Astrocyte (in vitro differentiated cells and primary cell): ENCODE data around the gene ZNF490. TPM values are rescaled to one million over a fixed set of nuclear protein-coding genes. Genes with fewer than 3 reads are reported as not detected.
"Not testable (repeated sequence)": the region's sequence is repeated elsewhere in the genome, so short reads cannot be mapped to it uniquely, and the experiment has no call there.

Experiments used
- DNase-seq: peaks from one replicate; pipeline ENCODE4 v3.0.0-alpha.2; 2010; ENCODE audit warnings: low read depth
- FAIRE-seq: peaks from 2 replicates; lab custom pipeline; 2011; peaks lifted over from hg19 to GRCh38; lab: Jason Lieb, UNC
- H2AFZ ChIP-seq: 2 replicates; pipeline ENCODE4 v1.6.0; 2012; ENCODE audit warnings: low read depth, low read length, inconsistent platforms
- H3K27ac ChIP-seq: 2 replicates; pipeline ENCODE4 v1.5.1; 2011; ENCODE audit warnings: low read depth, low read length, inconsistent platforms
- H3K27me3 ChIP-seq: 2 replicates; pipeline ENCODE4 v1.6.0; 2011; ENCODE audit warnings: low read length, inconsistent platforms; ENCODE audit not compliant: insufficient read depth
- H3K36me3 ChIP-seq: 2 replicates; pipeline ENCODE4 v1.5.1; 2011; ENCODE audit warnings: low read length, inconsistent platforms; ENCODE audit not compliant: insufficient read depth
- H3K4me1 ChIP-seq: 2 replicates; pipeline ENCODE4 v1.5.1; 2011; ENCODE audit warnings: low read length, inconsistent platforms; ENCODE audit not compliant: insufficient read depth
- H3K4me2 ChIP-seq: 2 replicates; pipeline ENCODE4 v1.6.0; 2012; ENCODE audit warnings: low read length, inconsistent platforms
- H3K4me3 ChIP-seq: 2 replicates; pipeline ENCODE4 v1.5.1; 2011; ENCODE audit warnings: low read depth, mild to moderate bottlenecking, low read length, inconsistent platforms; ENCODE audit not compliant: insufficient read depth
- H3K79me2 ChIP-seq: 2 replicates; pipeline ENCODE4 v1.6.0; 2012; ENCODE audit warnings: mild to moderate bottlenecking, low read length, inconsistent platforms; ENCODE audit not compliant: insufficient read depth
- H3K9ac ChIP-seq: 2 replicates; pipeline ENCODE4 v1.6.0; 2012; ENCODE audit warnings: mild to moderate bottlenecking, low read length, inconsistent platforms
- H3K9me3 ChIP-seq: 2 replicates; pipeline ENCODE4 v1.5.1; 2012; ENCODE audit warnings: low read depth, mild to moderate bottlenecking, low read length, inconsistent platforms; ENCODE audit not compliant: insufficient read depth
- H4K20me1 ChIP-seq: 2 replicates; pipeline ENCODE4 v1.6.0; 2012; ENCODE audit warnings: low read length, inconsistent platforms; ENCODE audit not compliant: insufficient read depth
- H3K27ac Mint-ChIP-seq: one replicate; pipeline ENCODE4 v1.8.0; 2021; ENCODE audit warnings: mild to moderate bottlenecking, mixed read lengths; ENCODE audit not compliant: unreplicated experiment
- H3K27me3 Mint-ChIP-seq: one replicate; pipeline ENCODE4 v1.8.0; 2021; ENCODE audit warnings: low read depth, mixed read lengths; ENCODE audit not compliant: unreplicated experiment
- H3K36me3 Mint-ChIP-seq: one replicate; pipeline ENCODE4 v1.8.0; 2021; ENCODE audit warnings: low read depth, mixed read lengths; ENCODE audit not compliant: unreplicated experiment
- H3K4me1 Mint-ChIP-seq: one replicate; pipeline ENCODE4 v1.8.0; 2021; ENCODE audit warnings: low read depth, mixed read lengths; ENCODE audit not compliant: unreplicated experiment
- H3K4me3 Mint-ChIP-seq: one replicate; pipeline ENCODE4 v1.8.0; 2021; ENCODE audit warnings: mild to moderate bottlenecking, moderate library complexity, mixed read lengths; ENCODE audit not compliant: unreplicated experiment
- H3K9me3 Mint-ChIP-seq: one replicate; pipeline ENCODE4 v1.8.0; 2021; ENCODE audit warnings: mild to moderate bottlenecking, mixed read lengths; ENCODE audit not compliant: unreplicated experiment
- EZH2 ChIP-seq: IDR thresholded peaks from 2 replicates; pipeline ENCODE4 v1.6.1; 2012; ENCODE audit warnings: mild to moderate bottlenecking, low read length, inconsistent platforms; ENCODE audit not compliant: insufficient read depth
- total RNA-seq: library from RNA; stranded (reverse); gene quantifications from 2 replicates; pipeline ENCODE4 v1.2.1, GENCODE V29; 2021
- TF ChIP-seq, protein P1 (sequence below): IDR thresholded peaks from 2 replicates; pipeline ENCODE4 v1.5.1; 2011; ENCODE audit warnings: low read depth, mild to moderate bottlenecking, inconsistent platforms, low read length, moderate library complexity; ENCODE audit not compliant: insufficient read depth

Gene ZNF490
- total RNA-seq, 1 donor from 2014 or later, result 12.5 TPM

DNA sequence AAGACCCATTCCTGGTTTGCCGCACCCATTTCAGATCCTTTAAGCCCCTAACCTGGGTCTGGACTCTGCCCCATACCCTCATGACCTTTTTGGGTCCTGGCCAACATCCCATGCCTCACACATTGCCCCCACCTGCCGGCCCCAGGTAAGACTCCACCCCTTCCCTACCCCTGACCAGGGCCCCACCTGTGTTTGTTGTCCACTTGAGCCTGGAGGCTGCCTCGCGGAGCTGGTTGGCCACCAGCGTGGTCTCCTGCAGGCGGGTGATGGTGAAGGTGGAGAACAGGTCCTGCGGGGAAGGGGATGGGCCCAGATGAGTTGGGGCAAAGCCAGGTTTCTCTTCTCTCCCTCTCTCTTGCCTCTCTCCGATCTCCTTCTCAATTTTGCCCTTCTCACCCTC lies 36.4 kb upstream of the ZNF490 start:
- FAIRE-seq (no peak), DNase-seq (no peak)
- Histone ChIP-seq H3K36me3 (no peaks in the 10 kb centered on the region), H4K20me1 (no peaks in the 10 kb centered on the region), H3K4me1 (no peaks in the 10 kb centered on the region), H3K79me2 (no peaks in the 10 kb centered on the region), H3K4me2 (no peak overlapping the region), H3K9me3 (no peaks in the 10 kb centered on the region), H3K4me3 (no peak overlapping the region), H3K27ac (no peak overlapping the region), H2AFZ (no peak overlapping the region), H3K27me3 (no peaks in the 10 kb centered on the region), H3K9ac (no peak overlapping the region)
- H3K4me1 Mint-ChIP-seq, result no peaks in the 10 kb centered on the region
- peaks cover 26% of the 10 kb centered on the region for H3K36me3 Mint-ChIP-seq
- H3K4me3 Mint-ChIP-seq, result no peak overlapping the region
- no peaks in the 10 kb centered on the region for H3K27me3 Mint-ChIP-seq
- H3K9me3 Mint-ChIP-seq, result no peaks in the 10 kb centered on the region
- peak overlapping the region; percentile 26 for H3K27ac Mint-ChIP-seq
- TF ChIP-seq EZH2, result no peak

DNA sequence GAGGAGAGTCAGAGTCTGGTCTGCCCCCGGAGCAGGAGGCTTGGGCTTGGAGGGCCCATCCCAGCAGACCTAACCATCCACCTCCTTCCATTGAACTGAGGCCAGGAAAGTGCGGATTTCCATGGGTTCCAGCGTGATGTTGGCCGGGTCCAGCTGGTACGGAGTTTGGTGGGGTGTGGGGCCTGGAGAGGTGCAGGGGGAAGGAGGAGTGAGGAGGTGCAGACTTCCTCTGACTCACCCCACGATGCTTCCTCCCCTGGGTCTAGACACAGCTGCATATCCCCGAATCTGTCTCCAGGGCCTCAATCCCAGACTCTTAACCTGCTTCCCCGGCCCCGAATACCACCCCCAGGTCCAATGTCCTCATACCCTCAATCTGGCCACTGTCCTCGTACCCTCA lies 35.9 kb upstream of the ZNF490 start:
- Mint-ChIP-seq H3K4me1 (no peaks in the 10 kb centered on the region), H3K9me3 (no peaks in the 10 kb centered on the region), H3K36me3 (peaks cover 21% of the 10 kb centered on the region), H3K27me3 (no peaks in the 10 kb centered on the region), H3K27ac (peak overlapping the region; percentile 26), H3K4me3 (no peak overlapping the region)
- H3K27me3 ChIP-seq, result no peaks in the 10 kb centered on the region
- H3K36me3 ChIP-seq, result no peaks in the 10 kb centered on the region
- H3K9ac ChIP-seq, result no peak overlapping the region
- DNase-seq (no peak), FAIRE-seq (no peak)
- H3K4me1 ChIP-seq, result no peaks in the 10 kb centered on the region
- no peak overlapping the region for H2AFZ ChIP-seq
- H3K27ac ChIP-seq, result no peak overlapping the region
- no peak for TF ChIP-seq EZH2
- TF ChIP-seq, protein P1, sequence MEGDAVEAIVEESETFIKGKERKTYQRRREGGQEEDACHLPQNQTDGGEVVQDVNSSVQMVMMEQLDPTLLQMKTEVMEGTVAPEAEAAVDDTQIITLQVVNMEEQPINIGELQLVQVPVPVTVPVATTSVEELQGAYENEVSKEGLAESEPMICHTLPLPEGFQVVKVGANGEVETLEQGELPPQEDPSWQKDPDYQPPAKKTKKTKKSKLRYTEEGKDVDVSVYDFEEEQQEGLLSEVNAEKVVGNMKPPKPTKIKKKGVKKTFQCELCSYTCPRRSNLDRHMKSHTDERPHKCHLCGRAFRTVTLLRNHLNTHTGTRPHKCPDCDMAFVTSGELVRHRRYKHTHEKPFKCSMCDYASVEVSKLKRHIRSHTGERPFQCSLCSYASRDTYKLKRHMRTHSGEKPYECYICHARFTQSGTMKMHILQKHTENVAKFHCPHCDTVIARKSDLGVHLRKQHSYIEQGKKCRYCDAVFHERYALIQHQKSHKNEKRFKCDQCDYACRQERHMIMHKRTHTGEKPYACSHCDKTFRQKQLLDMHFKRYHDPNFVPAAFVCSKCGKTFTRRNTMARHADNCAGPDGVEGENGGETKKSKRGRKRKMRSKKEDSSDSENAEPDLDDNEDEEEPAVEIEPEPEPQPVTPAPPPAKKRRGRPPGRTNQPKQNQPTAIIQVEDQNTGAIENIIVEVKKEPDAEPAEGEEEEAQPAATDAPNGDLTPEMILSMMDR, result no peak
- no peak overlapping the region for H3K4me2 ChIP-seq
- H3K9me3 ChIP-seq, result no peaks in the 10 kb centered on the region
- H3K79me2 ChIP-seq, result no peaks in the 10 kb centered on the region
- no peaks in the 10 kb centered on the region for H4K20me1 ChIP-seq
- no peak overlapping the region for H3K4me3 ChIP-seq

DNA sequence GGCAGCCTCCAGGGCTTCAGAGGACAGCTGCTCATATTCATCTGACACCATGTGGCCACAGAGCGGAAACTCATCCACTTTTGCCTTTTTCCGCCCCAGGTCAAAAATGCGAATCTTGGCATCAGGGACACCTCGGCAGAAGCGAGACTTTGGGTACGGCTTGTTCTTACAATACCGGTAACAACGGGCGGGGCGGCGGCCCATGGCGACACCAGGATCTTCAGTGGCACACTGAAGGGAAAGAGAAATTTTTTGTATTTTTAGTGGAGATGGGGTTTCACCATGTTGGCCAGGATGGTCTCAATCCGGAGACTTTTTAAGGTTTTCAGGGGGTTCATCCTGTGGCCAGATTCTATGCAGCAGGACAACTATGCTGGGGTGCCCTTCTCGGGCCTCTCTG lies 33.1 kb upstream of the ZNF490 start:
- not testable (repeated sequence) for H3K27ac Mint-ChIP-seq, H3K4me3 Mint-ChIP-seq, H3K27me3 Mint-ChIP-seq, H3K36me3 ChIP-seq, H3K27ac ChIP-seq, H4K20me1 ChIP-seq, H3K4me2 ChIP-seq, H3K9me3 ChIP-seq, H3K4me1 Mint-ChIP-seq, H3K9me3 Mint-ChIP-seq, H3K79me2 ChIP-seq, DNase-seq, H3K27me3 ChIP-seq, H3K4me3 ChIP-seq, H2AFZ ChIP-seq, H3K9ac ChIP-seq, H3K4me1 ChIP-seq, FAIRE-seq
- peaks cover 19% of the 10 kb centered on the region for H3K36me3 Mint-ChIP-seq

DNA sequence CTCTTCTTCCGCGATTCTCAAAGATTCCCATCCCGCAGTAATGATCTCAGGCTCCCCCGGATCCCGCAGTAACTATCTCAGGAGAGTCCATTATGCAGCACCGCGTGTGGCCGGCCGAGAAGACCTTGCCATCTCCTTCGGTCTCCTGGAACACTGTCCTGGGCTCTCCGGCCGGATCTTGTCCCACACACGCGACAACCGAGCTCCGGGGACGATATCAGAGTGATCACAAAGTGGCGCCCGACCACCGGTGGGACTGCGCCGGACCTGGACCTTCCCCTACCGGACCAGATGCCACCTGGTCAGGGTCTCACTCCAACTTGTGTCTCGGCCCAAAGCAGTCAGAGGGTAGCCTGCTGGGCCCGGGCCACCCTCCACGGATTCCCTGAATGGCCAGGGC lies 31.9 kb upstream of the ZNF490 start:
- Mint-ChIP-seq H3K36me3 (peaks cover 16% of the 10 kb centered on the region), H3K4me1 (no peaks in the 10 kb centered on the region), H3K9me3 (no peaks in the 10 kb centered on the region), H3K27me3 (no peaks in the 10 kb centered on the region), H3K4me3 (no peak overlapping the region), H3K27ac (no peak overlapping the region)
- FAIRE-seq (no peak), DNase-seq (no peak)
- H3K4me3 ChIP-seq, result no peak overlapping the region
- H3K36me3 ChIP-seq, result no peaks in the 10 kb centered on the region
- H3K4me1 ChIP-seq, result peaks cover 5% of the 10 kb centered on the region
- no peak overlapping the region for H2AFZ ChIP-seq
- no peak for TF ChIP-seq EZH2
- TF ChIP-seq, protein P1, result no peak
- no peaks in the 10 kb centered on the region for H3K79me2 ChIP-seq
- H4K20me1 ChIP-seq, result no peaks in the 10 kb centered on the region
- no peak overlapping the region for H3K27ac ChIP-seq
- no peak overlapping the region for H3K4me2 ChIP-seq
- peaks cover 4% of the 10 kb centered on the region for H3K9me3 ChIP-seq
- H3K9ac ChIP-seq, result no peak overlapping the region
- no peaks in the 10 kb centered on the region for H3K27me3 ChIP-seq
